ENCODE data around the gene NRBF2.
A peak's percentile ranks its signal among the peaks of the same experiment; 100 is the strongest.
"Not testable (repeated sequence)": the region's sequence is repeated elsewhere in the genome, so short reads cannot be mapped to it uniquely, and the experiment has no call there.

NRBF2 gene

DNA sequence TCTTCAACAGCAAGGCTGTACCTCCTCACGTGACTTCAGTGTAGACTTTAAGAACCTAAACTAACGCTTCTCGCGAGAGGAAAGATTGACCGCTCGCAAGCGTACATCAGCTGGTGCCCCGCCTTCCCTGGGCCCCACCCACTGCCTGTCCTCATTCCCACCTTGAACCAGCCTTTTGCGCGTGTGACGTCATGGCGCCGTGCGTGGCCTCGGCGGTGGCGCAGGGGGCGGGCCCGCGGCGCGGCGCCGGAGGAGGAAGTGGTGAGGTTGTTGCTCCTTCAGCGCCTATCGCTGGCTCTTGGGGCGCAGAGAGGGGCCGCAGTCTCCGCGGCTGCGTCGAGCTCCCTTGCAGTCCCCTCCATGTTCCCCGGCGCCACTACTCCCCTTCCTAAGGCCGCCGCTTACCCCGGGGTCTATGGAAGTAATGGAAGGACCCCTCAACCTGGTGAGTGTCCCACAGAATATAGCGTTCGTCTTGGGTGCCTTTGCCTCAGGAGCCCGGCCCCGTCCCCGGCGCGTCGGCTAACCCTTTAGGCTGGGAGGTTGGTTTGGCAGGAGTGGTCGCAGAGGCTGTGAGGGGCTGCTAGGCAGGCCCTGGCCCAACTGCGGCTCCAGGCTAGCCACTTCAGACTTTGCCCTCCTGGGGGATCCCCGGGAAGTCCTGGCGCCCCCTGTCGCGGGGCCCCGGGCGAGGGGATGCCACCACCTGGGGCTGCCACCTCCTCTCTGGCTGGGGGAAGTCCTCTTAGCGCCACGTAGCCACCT, at the start of gene NRBF2:
Gene NRBF2, plus strand, starts transcription at position 273 of the 765 bp plus-strand sequence. Its CDS starts 143 bp downstream, at position 416.
- Histone ChIP-seq H3K79me2 (peaks cover 42% of the 10 kb centered on the region), H3K9ac (peak within 1 kb of the TSS; percentile 61), H3K4me3 (ENCODE audit: low read depth, low read length) (peak within 1 kb of the TSS; percentile 94), H2AFZ (peak within 1 kb of the TSS; percentile 88), H3K27ac (peak within 1 kb of the TSS; percentile 76), H3K4me2 (ENCODE audit: low read length) (peak within 1 kb of the TSS; percentile 93), H3K36me3 (ENCODE audit: control insufficient read depth, insufficient read depth, low read length) (no peaks in the 10 kb centered on the region), H3K9me3 (ENCODE audit: control insufficient read depth, low read length) (no peaks in the 10 kb centered on the region), H3K27me3 (ENCODE audit: control insufficient read depth, insufficient read depth, low read length) (no peaks in the 10 kb centered on the region), H3K4me1 (peaks cover 6% of the 10 kb centered on the region)
- TF ChIP-seq, protein P1, sequence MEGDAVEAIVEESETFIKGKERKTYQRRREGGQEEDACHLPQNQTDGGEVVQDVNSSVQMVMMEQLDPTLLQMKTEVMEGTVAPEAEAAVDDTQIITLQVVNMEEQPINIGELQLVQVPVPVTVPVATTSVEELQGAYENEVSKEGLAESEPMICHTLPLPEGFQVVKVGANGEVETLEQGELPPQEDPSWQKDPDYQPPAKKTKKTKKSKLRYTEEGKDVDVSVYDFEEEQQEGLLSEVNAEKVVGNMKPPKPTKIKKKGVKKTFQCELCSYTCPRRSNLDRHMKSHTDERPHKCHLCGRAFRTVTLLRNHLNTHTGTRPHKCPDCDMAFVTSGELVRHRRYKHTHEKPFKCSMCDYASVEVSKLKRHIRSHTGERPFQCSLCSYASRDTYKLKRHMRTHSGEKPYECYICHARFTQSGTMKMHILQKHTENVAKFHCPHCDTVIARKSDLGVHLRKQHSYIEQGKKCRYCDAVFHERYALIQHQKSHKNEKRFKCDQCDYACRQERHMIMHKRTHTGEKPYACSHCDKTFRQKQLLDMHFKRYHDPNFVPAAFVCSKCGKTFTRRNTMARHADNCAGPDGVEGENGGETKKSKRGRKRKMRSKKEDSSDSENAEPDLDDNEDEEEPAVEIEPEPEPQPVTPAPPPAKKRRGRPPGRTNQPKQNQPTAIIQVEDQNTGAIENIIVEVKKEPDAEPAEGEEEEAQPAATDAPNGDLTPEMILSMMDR (IDR thresholded peaks at IDR 0.05), result peak; percentile 5

DNA sequence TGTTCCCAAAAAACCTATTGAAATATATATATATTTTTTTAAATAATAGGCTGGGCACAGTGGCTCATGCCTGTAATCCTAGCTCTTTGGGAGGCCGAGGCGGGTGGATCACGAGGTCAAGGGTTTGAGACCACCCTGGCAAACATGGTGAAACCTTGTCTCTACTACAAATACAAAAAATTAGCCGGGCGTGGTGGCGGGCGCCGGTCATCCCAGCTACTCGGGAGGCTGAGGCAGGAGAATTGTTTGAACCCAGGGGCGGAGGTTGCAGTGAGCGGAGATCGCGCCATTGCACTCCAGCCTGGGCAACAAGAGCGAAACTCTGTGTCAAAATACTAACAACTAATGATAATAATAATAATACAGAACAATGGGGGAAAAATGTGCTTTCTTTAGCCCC, 49.7 kb upstream of the NRBF2 start:
- H3K79me2 ChIP-seq; H3K27me3 ChIP-seq (ENCODE audit: control insufficient read depth, insufficient read depth, low read length); H3K4me1 ChIP-seq; H3K9ac ChIP-seq; H3K27ac ChIP-seq; H3K36me3 ChIP-seq (ENCODE audit: control insufficient read depth, insufficient read depth, low read length); H2AFZ ChIP-seq; H3K9me3 ChIP-seq (ENCODE audit: control insufficient read depth, low read length); H3K4me3 ChIP-seq (ENCODE audit: low read depth, low read length); H3K4me2 ChIP-seq (ENCODE audit: low read length): not testable (repeated sequence)

DNA sequence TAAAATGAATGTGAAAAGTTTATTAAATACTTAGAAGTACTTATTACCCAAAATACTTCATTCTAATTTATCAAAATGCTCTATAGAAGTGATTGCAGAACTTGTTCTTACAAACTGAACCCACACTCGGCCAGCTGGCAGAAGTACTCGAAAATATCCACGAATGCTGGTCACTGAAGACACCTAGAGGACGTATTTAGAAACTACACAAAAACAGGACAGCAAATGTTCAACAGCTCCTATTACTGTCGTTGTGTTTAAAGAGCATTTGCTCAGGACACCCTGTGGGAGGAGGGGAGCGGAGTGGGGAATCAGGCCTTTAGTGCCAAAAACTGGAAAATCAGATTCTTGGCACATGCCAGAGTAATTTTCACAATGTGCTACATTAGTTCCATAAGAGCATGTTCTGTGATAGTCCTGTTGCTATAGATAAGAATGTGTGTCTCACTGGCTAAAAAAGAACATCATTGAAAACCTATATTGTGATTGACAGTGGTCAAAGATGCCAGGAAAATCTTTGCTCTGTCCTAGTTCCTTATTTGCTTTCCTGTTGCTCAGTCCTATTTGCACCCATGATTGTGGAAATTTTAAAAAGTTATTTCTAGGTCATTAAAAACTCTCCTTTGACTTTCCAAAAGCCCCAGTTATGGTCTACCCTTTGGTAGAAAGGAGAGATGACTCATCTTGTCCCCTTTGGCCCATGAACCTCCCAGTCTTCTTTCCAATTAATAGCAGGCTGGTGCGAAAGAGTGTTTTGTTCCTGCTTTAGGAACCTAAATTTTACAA, 49.0 kb upstream of the NRBF2 start:
- no peaks in the 10 kb centered on the region for H3K9me3 ChIP-seq (ENCODE audit: control insufficient read depth, low read length)
- no peak overlapping the region for H2AFZ ChIP-seq
- H3K27me3 ChIP-seq (ENCODE audit: control insufficient read depth, insufficient read depth, low read length), result no peaks in the 10 kb centered on the region
- TF ChIP-seq, protein P1 (IDR thresholded peaks at IDR 0.05), result peak; percentile 62
- H3K27ac ChIP-seq, result no peak overlapping the region
- H3K79me2 ChIP-seq, result no peaks in the 10 kb centered on the region
- no peak overlapping the region for H3K4me3 ChIP-seq (ENCODE audit: low read depth, low read length)
- no peaks in the 10 kb centered on the region for H3K4me1 ChIP-seq
- no peak overlapping the region for H3K9ac ChIP-seq
- no peaks in the 10 kb centered on the region for H3K36me3 ChIP-seq (ENCODE audit: control insufficient read depth, insufficient read depth, low read length)
- H3K4me2 ChIP-seq (ENCODE audit: low read length), result no peak overlapping the region

DNA sequence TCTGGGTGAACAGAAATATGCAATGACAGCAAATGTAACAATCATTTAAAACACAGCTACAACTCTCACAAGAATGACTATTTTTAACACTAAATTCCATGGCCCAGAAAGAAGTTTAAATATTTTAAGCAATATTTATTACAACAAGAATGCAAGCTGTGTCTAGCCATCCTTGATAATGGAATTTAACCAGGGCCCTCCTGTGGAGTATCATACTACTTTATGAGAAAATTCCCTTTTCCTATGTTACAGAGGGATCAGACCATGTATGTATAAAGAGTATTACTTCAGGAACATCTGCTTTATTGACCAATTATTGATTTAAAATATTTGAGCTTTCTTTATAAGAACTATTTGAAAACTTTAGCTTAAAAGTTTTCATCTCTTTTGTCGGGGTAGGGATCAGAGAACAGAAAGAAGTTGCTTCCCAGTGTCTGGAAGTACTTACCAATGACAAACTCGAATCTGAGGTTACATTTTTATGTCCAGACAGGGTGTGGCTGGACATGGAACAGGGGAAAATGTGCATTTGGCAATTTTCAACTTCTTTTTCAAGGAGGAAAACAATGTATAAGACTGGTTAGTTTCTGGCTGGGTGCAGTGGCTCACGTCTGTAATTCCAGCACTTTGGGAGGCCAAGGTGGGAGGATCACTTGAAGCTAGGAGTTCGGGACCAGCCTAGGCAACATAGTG, 48.3 kb upstream of the NRBF2 start:
- no peaks in the 10 kb centered on the region for H3K36me3 ChIP-seq (ENCODE audit: control insufficient read depth, insufficient read depth, low read length)
- H3K27ac ChIP-seq, result no peak overlapping the region
- H3K9ac ChIP-seq, result no peak overlapping the region
- H3K4me2 ChIP-seq (ENCODE audit: low read length), result no peak overlapping the region
- no peaks in the 10 kb centered on the region for H3K9me3 ChIP-seq (ENCODE audit: control insufficient read depth, low read length)
- H2AFZ ChIP-seq, result no peak overlapping the region
- TF ChIP-seq, protein P1 (IDR thresholded peaks at IDR 0.05), result no peak
- H3K4me3 ChIP-seq (ENCODE audit: low read depth, low read length), result no peak overlapping the region
- H3K79me2 ChIP-seq, result no peaks in the 10 kb centered on the region
- no peaks in the 10 kb centered on the region for H3K4me1 ChIP-seq
- no peaks in the 10 kb centered on the region for H3K27me3 ChIP-seq (ENCODE audit: control insufficient read depth, insufficient read depth, low read length)

DNA sequence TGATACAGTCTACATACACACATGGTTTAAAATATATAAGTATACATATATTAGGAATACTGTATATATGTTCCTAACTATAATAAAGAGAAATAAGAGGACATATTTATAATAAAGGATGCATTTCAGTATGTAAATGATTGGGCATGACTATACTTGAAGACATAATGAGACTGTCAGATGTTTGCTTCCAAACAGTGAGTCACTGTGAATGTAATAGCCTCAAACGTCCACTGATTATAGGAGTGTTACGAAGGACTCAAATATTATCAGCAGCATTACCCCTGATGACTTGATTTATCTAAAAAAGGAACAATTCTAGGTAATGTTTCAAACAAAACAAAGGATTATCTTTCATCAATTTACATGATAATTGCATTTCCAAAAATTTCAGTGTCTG, 39.9 kb upstream of the NRBF2 start:
- no peak overlapping the region for H3K9ac ChIP-seq
- no peaks in the 10 kb centered on the region for H3K4me1 ChIP-seq
- no peaks in the 10 kb centered on the region for H3K27me3 ChIP-seq (ENCODE audit: control insufficient read depth, insufficient read depth, low read length)
- no peaks in the 10 kb centered on the region for H3K9me3 ChIP-seq (ENCODE audit: control insufficient read depth, low read length)
- no peak overlapping the region for H3K4me3 ChIP-seq (ENCODE audit: low read depth, low read length)
- H3K36me3 ChIP-seq (ENCODE audit: control insufficient read depth, insufficient read depth, low read length), result no peaks in the 10 kb centered on the region
- TF ChIP-seq, protein P1 (IDR thresholded peaks at IDR 0.05), result no peak
- H3K4me2 ChIP-seq (ENCODE audit: low read length), result no peak overlapping the region
- no peak overlapping the region for H2AFZ ChIP-seq
- no peaks in the 10 kb centered on the region for H3K79me2 ChIP-seq
- H3K27ac ChIP-seq, result no peak overlapping the region
